ENCODE data around the gene CRTAC1.
"Not testable (repeated sequence)": the region's sequence is repeated elsewhere in the genome, so short reads cannot be mapped to it uniquely, and the experiment has no call there.

The CRTAC1 gene

GRCh38 chr10:97866524-97867219, 163.7 kb downstream of the CRTAC1 start:
- DNase-seq: no peak

GRCh38 chr10:97865488-97865887, 164.9 kb downstream of the CRTAC1 start:
- no peak for DNase-seq

- no peak for DNase-seq
These were observed 166.6 kb downstream of the CRTAC1 start for GRCh38 chr10:97863808-97864207.

GRCh38 chr10:97861924-97862323, 168.5 kb downstream of the CRTAC1 start:
- DNase-seq: no peak

GRCh38 chr10:97861097-97861750, 169.2 kb downstream of the CRTAC1 start:
- no peak for DNase-seq

- DNase-seq: no peak
These were observed 172.4 kb downstream of the CRTAC1 start for GRCh38 chr10:97858001-97858439.

GRCh38 chr10:97854743-97855142, 175.7 kb downstream of the CRTAC1 start:
- DNase-seq: no peak

- no peak for DNase-seq
These were observed 177.5 kb downstream of the CRTAC1 start for GRCh38 chr10:97852840-97853405.

- no peak for DNase-seq
These were observed 178.1 kb downstream of the CRTAC1 start for GRCh38 chr10:97852277-97852676.

GRCh38 chr10:97851341-97852001, 178.9 kb downstream of the CRTAC1 start:
- DNase-seq: no peak

- no peak for DNase-seq
These were observed 180.0 kb downstream of the CRTAC1 start for GRCh38 chr10:97850446-97850845.

GRCh38 chr10:97849687-97850402, 180.6 kb downstream of the CRTAC1 start, which contains the start of gene GOLGA7B:
GOLGA7B (plus strand) TSS chr10:97849843; CDS start chr10:97850304, 461 bp downstream.
- DNase-seq: peak; percentile 38

- no peak for DNase-seq
These were observed 181.2 kb downstream of the CRTAC1 start for GRCh38 chr10:97849103-97849686.

- no peak for DNase-seq
These were observed 185.7 kb downstream of the CRTAC1 start for GRCh38 chr10:97844678-97845077.

GRCh38 chr10:97843972-97844371, 186.4 kb downstream of the CRTAC1 start:
- not testable (repeated sequence) for DNase-seq

- no peak for DNase-seq
These were observed 187.1 kb downstream of the CRTAC1 start for GRCh38 chr10:97843281-97843671.

GRCh38 chr10:97842656-97843280, 187.7 kb downstream of the CRTAC1 start:
- DNase-seq: no peak

- DNase-seq: not testable (repeated sequence)
These were observed 188.3 kb downstream of the CRTAC1 start for GRCh38 chr10:97842114-97842513.

GRCh38 chr10:97841166-97841565, 189.3 kb downstream of the CRTAC1 start:
- DNase-seq: not testable (repeated sequence)

- no peak for DNase-seq
These were observed 192.3 kb downstream of the CRTAC1 start for GRCh38 chr10:97838091-97838490.

GRCh38 chr10:97836446-97836845, 194.0 kb downstream of the CRTAC1 start:
- DNase-seq: no peak

GRCh38 chr10:97831259-97831658, 199.2 kb downstream of the CRTAC1 start:
- DNase-seq: no peak

Measured in CD4-positive, alpha-beta T cell treated with Interleukin-15 for 1 hour (primary cell).